Measurements from ENCODE around the gene ITPR3.

ITPR3 gene

GRCh38 chr6:33700391-33701050 is 79.4 kb downstream of the ITPR3 start:
- peak; percentile 48 for DNase-seq (ENCODE audit: low spot score)

GRCh38 chr6:33702345-33702977 is 81.3 kb downstream of the ITPR3 start:
- no peak for DNase-seq (ENCODE audit: low spot score)

GRCh38 chr6:33704215-33705066 is 83.3 kb downstream of the ITPR3 start:
- no peak for DNase-seq (ENCODE audit: low spot score)

GRCh38 chr6:33705268-33705885 is 84.3 kb downstream of the ITPR3 start:
- no peak for DNase-seq (ENCODE audit: low spot score)

GRCh38 chr6:33705955-33706725 is 85.0 kb downstream of the ITPR3 start:
- no peak for DNase-seq (ENCODE audit: low spot score)

GRCh38 chr6:33707771-33708170 is 86.6 kb downstream of the ITPR3 start:
- no peak for DNase-seq (ENCODE audit: low spot score)

- no peak for DNase-seq (ENCODE audit: low spot score)
Observed at GRCh38 chr6:33708516-33709204, 87.5 kb downstream of the ITPR3 start.

- no peak for DNase-seq (ENCODE audit: low spot score)
Observed at GRCh38 chr6:33709605-33710295, 88.6 kb downstream of the ITPR3 start.

GRCh38 chr6:33710296-33711121 is 89.4 kb downstream of the ITPR3 start:
- DNase-seq (ENCODE audit: low spot score): peak; percentile 12

GRCh38 chr6:33711140-33712129 is 90.3 kb downstream of the ITPR3 start, which contains the start of gene UQCC2:
UQCC2 (minus strand) TSS chr6:33711700; CDS start chr6:33711686, 14 bp downstream.
- DNase-seq (ENCODE audit: low spot score): peak; percentile 98

- no peak for DNase-seq (ENCODE audit: low spot score)
Observed at GRCh38 chr6:33712914-33713313, 91.8 kb downstream of the ITPR3 start.

- DNase-seq (ENCODE audit: low spot score): no peak
Observed at GRCh38 chr6:33713786-33714185, 92.7 kb downstream of the ITPR3 start.

GRCh38 chr6:33714385-33715040 is 93.4 kb downstream of the ITPR3 start:
- no peak for DNase-seq (ENCODE audit: low spot score)

- DNase-seq (ENCODE audit: low spot score): no peak
Observed at GRCh38 chr6:33716379-33716778, 95.3 kb downstream of the ITPR3 start.

- DNase-seq (ENCODE audit: low spot score): no peak
Observed at GRCh38 chr6:33716890-33717632, 95.9 kb downstream of the ITPR3 start.

- DNase-seq (ENCODE audit: low spot score): no peak
Observed at GRCh38 chr6:33717934-33718455, 96.9 kb downstream of the ITPR3 start.

GRCh38 chr6:33718713-33719112 is 97.6 kb downstream of the ITPR3 start:
- DNase-seq (ENCODE audit: low spot score): no peak

Measured in hematopoietic multipotent progenitor cell treated with erythropoietin and hydrocortisone succinate and interleukin-3 and kit ligand, for 17 days (in vitro differentiated cells).